K562 (cell line): ENCODE data around the gene CCL2. TPM values are rescaled to one million over a fixed set of nuclear protein-coding genes. Genes with fewer than 3 reads are reported as not detected.

ENCODE experiments used
- ATAC-seq: fragments of 200-7000 bp; cut with Tn5 transposase; 3 replicates; pipeline ENCODE4 v1.9.1; 2020; ENCODE audit warnings: moderate library complexity
- BruUV-seq: library from RNA; stranded (reverse); fragments of 400-500 nt; replicated peaks from 2 replicates; lab custom pipeline; 2021; lab: Mats Ljungman, UMichigan
- CTCF ChIA-PET: fragments of 300-600 bp; formaldehyde crosslinking; extraction: SDS; loops from one replicate; lab custom pipeline; 2021; ENCODE audit warnings: low intra/inter-chr PET ratio; lab: Yijun Ruan, JAX
- POLR2A ChIA-PET: fragments of 300-600, 350-650 bp; sonication (Branson Sonifier 250); formaldehyde crosslinking; extraction: SDS; loops from one replicate; lab custom pipeline; 2021; ENCODE audit warnings: antibody characterized with exemption, inconsistent platforms; lab: Yijun Ruan, JAX
- DNase-seq, 4 experiments: peaks; one replicate each; pipeline versions ENCODE4 v3.0.0 to v3.0.0-alpha.2; 2011 to 2018; ENCODE audit warnings: low spot score in 3 of 4, mixed read lengths in 3 of 4; ENCODE audit errors: extremely low read depth in 1 of 4
- FAIRE-seq: peaks from 2 replicates; lab custom pipeline; 2011; peaks lifted over from hg19 to GRCh38; lab: Jason Lieb, UNC
- H2AFZ ChIP-seq: 2 replicates; pipeline ENCODE4 v1.6.0; 2011; ENCODE audit warnings: low read depth, low read length, control low read depth, inconsistent platforms
- H3K27ac ChIP-seq: fragments of 200-600 bp; 3 replicates; pipeline ENCODE4 v1.8.0; 2011; ENCODE audit warnings: low read depth, mild to moderate bottlenecking, control low read depth, inconsistent platforms, low read length, moderate library complexity, mixed read lengths; ENCODE audit errors: extremely low read depth
- H3K27me3 ChIP-seq, 2 experiments: fragments of 300-600 bp in 1 of 2; 2 replicates in 1 of 2; 3 replicates in 1 of 2; pipeline versions ENCODE4 v1.6.0 to v1.8.0; 2011; ENCODE audit warnings: inconsistent platforms in 2 of 2, low read length in 2 of 2, mild to moderate bottlenecking in 1 of 2, mixed read lengths in 1 of 2, moderate library complexity in 1 of 2; ENCODE audit not compliant: control insufficient read depth in 2 of 2, insufficient read depth in 2 of 2
- H3K36me3 ChIP-seq: fragments of 300-600 bp; 3 replicates; pipeline ENCODE4 v1.8.0; 2011; ENCODE audit warnings: mild to moderate bottlenecking, low read length, inconsistent platforms; ENCODE audit not compliant: control insufficient read depth, insufficient read depth
- H3K4me1 ChIP-seq, 2 experiments: fragments of 200-600 bp in 1 of 2; replicated peaks in 1 of 2; 2 replicates in 1 of 2; 3 replicates in 1 of 2; pipeline versions ENCODE4 v1.5.1 to v1.8.0; 2011; ENCODE audit warnings: inconsistent platforms in 2 of 2, low read length in 2 of 2, mild to moderate bottlenecking in 1 of 2, mixed read lengths in 1 of 2, moderate library complexity in 1 of 2; ENCODE audit not compliant: control insufficient read depth in 2 of 2, insufficient read depth in 2 of 2
- H3K4me2 ChIP-seq: 2 replicates; pipeline ENCODE4 v1.6.1; 2011; ENCODE audit warnings: low read length, control low read depth, inconsistent platforms, mixed read lengths; ENCODE audit not compliant: insufficient read depth
- H3K4me3 ChIP-seq: fragments of 200-600 bp; sonication (generic), shearing (Covaris generic); 2 replicates; pipeline ENCODE4 v1.5.1; 2016; ENCODE audit warnings: control low read depth, inconsistent platforms
- H3K79me2 ChIP-seq: fragments of 200-600 bp; 3 replicates; pipeline ENCODE4 v1.8.0; 2011; ENCODE audit warnings: low read length, inconsistent platforms; ENCODE audit not compliant: control insufficient read depth, insufficient read depth
- H3K9ac ChIP-seq, 2 experiments: 2 replicates each; pipeline versions ENCODE4 v1.6.0 to v1.6.1; 2011; ENCODE audit warnings: low read depth in 2 of 2, low read length in 2 of 2, control low read depth in 1 of 2, inconsistent platforms in 1 of 2, mild to moderate bottlenecking in 1 of 2, mixed read lengths in 1 of 2; ENCODE audit not compliant: insufficient read depth in 1 of 2
- H3K9me1 ChIP-seq: one replicate; pipeline ENCODE4 v1.6.0; 2011; ENCODE audit warnings: inconsistent platforms, mild to moderate bottlenecking, low read length, moderate library complexity; ENCODE audit not compliant: control insufficient read depth, insufficient read depth
- H3K9me3 ChIP-seq: replicated peaks from 2 replicates; pipeline ENCODE4 v1.5.1; 2011; ENCODE audit warnings: low read depth, low read length, inconsistent platforms; ENCODE audit not compliant: control insufficient read depth, insufficient read depth
- H4K20me1 ChIP-seq: replicated peaks from 2 replicates; pipeline ENCODE4 v1.6.1; 2011; ENCODE audit warnings: low read length, inconsistent platforms, mixed read lengths; ENCODE audit not compliant: control insufficient read depth, insufficient read depth
- ESRRA ChIP-seq: fragments of 450-650 bp; IDR thresholded peaks from 2 replicates; pipeline ENCODE4 v1.6.1; 2014; ENCODE audit warnings: low read depth, mild to moderate bottlenecking, moderate library complexity, borderline replicate concordance
- GABPB2 ChIP-seq: fragments of 250-450 bp; sonication (Bioruptor Pico); conservative IDR thresholded peaks from 2 replicates; pipeline ENCODE4 v1.5.1; 2021; ENCODE audit warnings: mild to moderate bottlenecking
- ILF3 ChIP-seq: fragments of 450-650 bp; IDR thresholded peaks from 2 replicates; pipeline ENCODE4 v1.6.1; 2018; ENCODE audit warnings: antibody characterized with exemption, mild to moderate bottlenecking, moderate library complexity, borderline replicate concordance
- MEF2D ChIP-seq: conservative IDR thresholded peaks from 2 replicates; pipeline ENCODE4 v1.6.1; 2016; ENCODE audit warnings: low read depth, missing genetic modification characterization, missing compliant biosample characterization
- PCBP1 ChIP-seq: fragments of 200-400 bp; formaldehyde crosslinking; IDR thresholded peaks from 2 replicates; pipeline ENCODE4 v1.6.1; 2018; ENCODE audit warnings: mild to moderate bottlenecking, low read depth, low read length; ENCODE audit not compliant: poor library complexity, severe bottlenecking
- SNRNP70 ChIP-seq: fragments of 200-400 bp; formaldehyde crosslinking; optimal IDR thresholded peaks from 2 replicates; pipeline ENCODE3; 2017; ENCODE audit warnings: low read depth, low read length
- TRIM28 ChIP-seq: fragments of 450-650 bp; IDR thresholded peaks from 2 replicates; pipeline ENCODE4 v1.6.1; 2017
- WGBS: fragments of 100-300 bp; shearing (Covaris generic); methylation state at CpG from one replicate; pipeline ENCODE4 v1.1.6; 2016; ENCODE audit warnings: low coverage, mixed read lengths; ENCODE audit not compliant: insufficient coverage; ENCODE audit errors: missing lambda C conversion rate; 5-methylcytosine and 5-hydroxymethylcytosine counted together
- in situ Hi-C: fragments of 300-500 bp; cut with MboI; formaldehyde crosslinking; loops from 4 replicates; pipeline ENCODE4 v1.15.0; 2018; ENCODE audit warnings: inconsistent platforms, mixed read lengths
- intact Hi-C: fragments of 100-400 bp; cut with micrococcal nuclease; formaldehyde crosslinking; loops from 2 replicates; pipeline ENCODE4 v1.14.2; 2022
- polyA plus RNA-seq, 8 experiments: library from polyadenylated mRNA; depleted of rRNA in 4 of 8; stranded (reverse) in 5 of 8; unstranded in 3 of 8; fragments of >200 nt; fragmentation: Nextera tagmentation in 2 of 8; fragmentation: Illumina TruSeq in 1 of 8; extraction: Ambion mirVana in 2 of 8; extraction: Trizol in 1 of 8; gene quantifications; 2 replicates each; pipeline versions ENCODE4 v1.2.1 to v1.2.3, GENCODE V29; 2011 to 2014; ENCODE audit warnings: inconsistent platforms in 1 of 8, missing spikeins in 1 of 8
- total RNA-seq, 7 experiments: library from RNA; depleted of rRNA in 6 of 7; stranded (reverse); fragments of >200 nt in 6 of 7; fragmentation: Illumina TruSeq in 2 of 7; extraction: Trizol in 2 of 7; gene quantifications; 2 replicates each; pipeline versions ENCODE4 v1.2.1 to v1.2.3, GENCODE V29; 2011 to 2021; ENCODE audit warnings: low replicate concordance in 1 of 7
- TF ChIP-seq, protein P1 (sequence below): fragments of 250-450 bp; sonication (Bioruptor Pico); IDR thresholded peaks from 2 replicates; pipeline ENCODE4 v1.4.0; 2020
- TF ChIP-seq, protein P2 (sequence below): IDR thresholded peaks from 2 replicates; pipeline ENCODE4 v1.6.1; 2011; ENCODE audit not compliant: insufficient read length; ENCODE audit errors: extremely low read depth
- TF ChIP-seq, protein P3 (sequence below): fragments of 250-450 bp; sonication (Bioruptor Pico); IDR thresholded peaks from 2 replicates; pipeline ENCODE4 v1.5.0; 2022; ENCODE audit warnings: mild to moderate bottlenecking
- TF ChIP-seq, protein P4 (sequence below): fragments of 150-350 bp; IDR thresholded peaks from 2 replicates; pipeline ENCODE4 v1.6.1; 2014; ENCODE audit warnings: low read depth, mild to moderate bottlenecking, low read length, borderline replicate concordance

CCL2 gene
- total and polyA plus RNA-seq, 9 of the 15 experiments (the other 6 are each of a cell fraction or from before 2014, with no cell fraction given), result 0.54 to 5.4 (median 0.88) TPM

DNA sequence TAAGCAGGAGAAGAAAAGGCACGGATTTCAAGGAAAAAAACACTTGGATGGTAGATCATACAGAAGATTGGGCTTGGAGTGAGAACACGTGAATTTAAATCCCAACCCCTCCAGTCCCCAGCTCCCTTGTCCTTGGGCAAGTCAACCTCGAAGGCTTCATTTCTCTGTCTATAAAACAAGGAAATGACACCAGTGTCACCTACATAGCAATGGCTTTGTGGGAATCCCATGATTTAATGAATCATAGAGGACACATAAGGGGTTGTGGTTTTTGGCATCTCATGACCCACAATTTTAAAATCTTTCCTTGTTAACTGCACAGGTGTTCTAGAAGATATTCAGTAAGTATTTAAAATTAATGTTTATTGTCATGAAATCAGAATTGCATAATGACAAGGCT is 8.2 kb upstream of the CCL2 start:
- ATAC-seq, result no peak
- DNase-seq, result no peak
- no peak overlapping the region for H3K9ac ChIP-seq
- no peak for FAIRE-seq
- no peaks in the 10 kb centered on the region for H3K79me2 ChIP-seq
- 0% methylated on average over 3 of the region's 3 CpGs for WGBS
- no peak overlapping the region for H2AFZ ChIP-seq
- ChIA-PET POLR2A (interaction anchor here (0.6 kb wide), 1 partner anchor 535 kb away, joined by 3 read pairs; no protein-coding TSS in a partner anchor), CTCF (no interaction called here)
- no peak overlapping the region for H3K4me2 ChIP-seq
- no peaks in the 10 kb centered on the region; the same call in 1 of the 2 replicates for H4K20me1 ChIP-seq
- peaks cover 0 to 3% of the 10 kb centered on the region in 2 experiments; a peak in 3 of 5 replicates for H3K27me3 ChIP-seq
- BruUV-seq, result no TSS peak
- no peaks in the 10 kb centered on the region for H3K9me1 ChIP-seq
- intact Hi-C loops (no loop called here), in situ Hi-C loops (no loop called here)
- TF ChIP-seq TRIM28 (no peak), ESRRA (no peak), MEF2D (tag) (no peak), ILF3 (no peak), SNRNP70 (no peak), GABPB2 (CRISPR knock-in tag) (no peak), PCBP1 (no peak)
- TF ChIP-seq, protein P1, sequence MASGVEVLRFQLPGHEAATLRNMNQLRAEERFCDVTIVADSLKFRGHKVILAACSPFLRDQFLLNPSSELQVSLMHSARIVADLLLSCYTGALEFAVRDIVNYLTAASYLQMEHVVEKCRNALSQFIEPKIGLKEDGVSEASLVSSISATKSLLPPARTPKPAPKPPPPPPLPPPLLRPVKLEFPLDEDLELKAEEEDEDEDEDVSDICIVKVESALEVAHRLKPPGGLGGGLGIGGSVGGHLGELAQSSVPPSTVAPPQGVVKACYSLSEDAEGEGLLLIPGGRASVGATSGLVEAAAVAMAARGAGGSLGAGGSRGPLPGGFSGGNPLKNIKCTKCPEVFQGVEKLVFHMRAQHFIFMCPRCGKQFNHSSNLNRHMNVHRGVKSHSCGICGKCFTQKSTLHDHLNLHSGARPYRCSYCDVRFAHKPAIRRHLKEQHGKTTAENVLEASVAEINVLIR (CRISPR knock-in tag), result no peak
- TF ChIP-seq, protein P2, sequence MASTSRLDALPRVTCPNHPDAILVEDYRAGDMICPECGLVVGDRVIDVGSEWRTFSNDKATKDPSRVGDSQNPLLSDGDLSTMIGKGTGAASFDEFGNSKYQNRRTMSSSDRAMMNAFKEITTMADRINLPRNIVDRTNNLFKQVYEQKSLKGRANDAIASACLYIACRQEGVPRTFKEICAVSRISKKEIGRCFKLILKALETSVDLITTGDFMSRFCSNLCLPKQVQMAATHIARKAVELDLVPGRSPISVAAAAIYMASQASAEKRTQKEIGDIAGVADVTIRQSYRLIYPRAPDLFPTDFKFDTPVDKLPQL, result no peak
- TF ChIP-seq, protein P3, sequence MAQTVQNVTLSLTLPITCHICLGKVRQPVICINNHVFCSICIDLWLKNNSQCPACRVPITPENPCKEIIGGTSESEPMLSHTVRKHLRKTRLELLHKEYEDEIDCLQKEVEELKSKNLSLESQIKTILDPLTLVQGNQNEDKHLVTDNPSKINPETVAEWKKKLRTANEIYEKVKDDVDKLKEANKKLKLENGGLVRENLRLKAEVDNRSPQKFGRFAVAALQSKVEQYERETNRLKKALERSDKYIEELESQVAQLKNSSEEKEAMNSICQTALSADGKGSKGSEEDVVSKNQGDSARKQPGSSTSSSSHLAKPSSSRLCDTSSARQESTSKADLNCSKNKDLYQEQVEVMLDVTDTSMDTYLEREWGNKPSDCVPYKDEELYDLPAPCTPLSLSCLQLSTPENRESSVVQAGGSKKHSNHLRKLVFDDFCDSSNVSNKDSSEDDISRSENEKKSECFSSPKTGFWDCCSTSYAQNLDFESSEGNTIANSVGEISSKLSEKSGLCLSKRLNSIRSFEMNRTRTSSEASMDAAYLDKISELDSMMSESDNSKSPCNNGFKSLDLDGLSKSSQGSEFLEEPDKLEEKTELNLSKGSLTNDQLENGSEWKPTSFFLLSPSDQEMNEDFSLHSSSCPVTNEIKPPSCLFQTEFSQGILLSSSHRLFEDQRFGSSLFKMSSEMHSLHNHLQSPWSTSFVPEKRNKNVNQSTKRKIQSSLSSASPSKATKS (CRISPR knock-in tag), result no peak
- TF ChIP-seq, protein P4, sequence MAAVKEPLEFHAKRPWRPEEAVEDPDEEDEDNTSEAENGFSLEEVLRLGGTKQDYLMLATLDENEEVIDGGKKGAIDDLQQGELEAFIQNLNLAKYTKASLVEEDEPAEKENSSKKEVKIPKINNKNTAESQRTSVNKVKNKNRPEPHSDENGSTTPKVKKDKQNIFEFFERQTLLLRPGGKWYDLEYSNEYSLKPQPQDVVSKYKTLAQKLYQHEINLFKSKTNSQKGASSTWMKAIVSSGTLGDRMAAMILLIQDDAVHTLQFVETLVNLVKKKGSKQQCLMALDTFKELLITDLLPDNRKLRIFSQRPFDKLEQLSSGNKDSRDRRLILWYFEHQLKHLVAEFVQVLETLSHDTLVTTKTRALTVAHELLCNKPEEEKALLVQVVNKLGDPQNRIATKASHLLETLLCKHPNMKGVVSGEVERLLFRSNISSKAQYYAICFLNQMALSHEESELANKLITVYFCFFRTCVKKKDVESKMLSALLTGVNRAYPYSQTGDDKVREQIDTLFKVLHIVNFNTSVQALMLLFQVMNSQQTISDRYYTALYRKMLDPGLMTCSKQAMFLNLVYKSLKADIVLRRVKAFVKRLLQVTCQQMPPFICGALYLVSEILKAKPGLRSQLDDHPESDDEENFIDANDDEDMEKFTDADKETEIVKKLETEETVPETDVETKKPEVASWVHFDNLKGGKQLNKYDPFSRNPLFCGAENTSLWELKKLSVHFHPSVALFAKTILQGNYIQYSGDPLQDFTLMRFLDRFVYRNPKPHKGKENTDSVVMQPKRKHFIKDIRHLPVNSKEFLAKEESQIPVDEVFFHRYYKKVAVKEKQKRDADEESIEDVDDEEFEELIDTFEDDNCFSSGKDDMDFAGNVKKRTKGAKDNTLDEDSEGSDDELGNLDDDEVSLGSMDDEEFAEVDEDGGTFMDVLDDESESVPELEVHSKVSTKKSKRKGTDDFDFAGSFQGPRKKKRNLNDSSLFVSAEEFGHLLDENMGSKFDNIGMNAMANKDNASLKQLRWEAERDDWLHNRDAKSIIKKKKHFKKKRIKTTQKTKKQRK, result no peak
- no peaks in the 10 kb centered on the region for H3K9me3 ChIP-seq
- no peak overlapping the region for H3K4me3 ChIP-seq
- H3K4me1 ChIP-seq, result peaks cover 2 to 6% of the 10 kb centered on the region in 2 experiments; a peak in 1 of 5 replicates
- no peak overlapping the region for H3K27ac ChIP-seq
- H3K36me3 ChIP-seq, result no peaks in the 10 kb centered on the region
